GM23248 (cell line): ENCODE results near the gene MSANTD1. TPM values are rescaled to one million over a fixed set of nuclear protein-coding genes. Genes with fewer than 3 reads are reported as not detected.

ENCODE experiments used
- DNase-seq: peaks from one replicate; pipeline ENCODE4 v3.0.0-alpha.2; 2015
- H2AFZ ChIP-seq: fragments of 200-600 bp; sonication (generic); 2 replicates; pipeline ENCODE4 v1.6.1; 2016; ENCODE audit warnings: antibody characterized with exemption
- H3F3A ChIP-seq: fragments of 200-600 bp; sonication (generic); 2 replicates; pipeline ENCODE4 v1.6.1; 2016; ENCODE audit warnings: mild to moderate bottlenecking, antibody characterized with exemption, mixed run types; ENCODE audit not compliant: insufficient read depth
- H3K27ac ChIP-seq: fragments of 200-600 bp; sonication (generic); 2 replicates; pipeline ENCODE4 v1.5.1; 2016; ENCODE audit warnings: mild to moderate bottlenecking
- H3K27me3 ChIP-seq: fragments of 200-600 bp; sonication (generic); replicated peaks from 2 replicates; pipeline ENCODE4 v1.6.1; 2016; ENCODE audit warnings: mild to moderate bottlenecking; ENCODE audit not compliant: insufficient read depth
- H3K36me3 ChIP-seq: fragments of 200-600 bp; sonication (generic); 2 replicates; pipeline ENCODE4 v1.6.1; 2016; ENCODE audit warnings: low read depth, mild to moderate bottlenecking
- H3K4me1 ChIP-seq: fragments of 200-600 bp; sonication (generic); 2 replicates; pipeline ENCODE4 v1.6.1; 2016; ENCODE audit warnings: mild to moderate bottlenecking; ENCODE audit not compliant: insufficient read depth
- H3K4me2 ChIP-seq: fragments of 200-600 bp; sonication (generic); one replicate; pipeline ENCODE4 v1.6.1; 2016; ENCODE audit warnings: mild to moderate bottlenecking; ENCODE audit not compliant: unreplicated experiment
- H3K4me3 ChIP-seq: fragments of 200-600 bp; sonication (generic); 2 replicates; pipeline ENCODE4 v1.5.1; 2016; ENCODE audit warnings: mild to moderate bottlenecking
- H3K79me2 ChIP-seq: fragments of 200-600 bp; sonication (generic); 2 replicates; pipeline ENCODE4 v1.6.1; 2016; ENCODE audit warnings: mild to moderate bottlenecking; ENCODE audit not compliant: insufficient read depth
- H3K9ac ChIP-seq: fragments of 200-600 bp; sonication (generic); 2 replicates; pipeline ENCODE4 v1.6.1; 2016; ENCODE audit warnings: mild to moderate bottlenecking
- H3K9me2 ChIP-seq: fragments of 200-600 bp; sonication (generic); 2 replicates; pipeline ENCODE4 v1.6.1; 2016; ENCODE audit warnings: mixed run types, mild to moderate bottlenecking, moderate library complexity; ENCODE audit not compliant: insufficient read depth
- H3K9me3 ChIP-seq: fragments of 200-600 bp; sonication (generic); one replicate; pipeline ENCODE4 v1.6.1; 2017; ENCODE audit warnings: low read depth
- H4K20me1 ChIP-seq: fragments of 200-600 bp; sonication (generic); 2 replicates; pipeline ENCODE4 v1.6.0; 2016; ENCODE audit not compliant: insufficient read depth
- EZH2 ChIP-seq: fragments of 200-600 bp; sonication (generic); IDR thresholded peaks from 2 replicates; pipeline ENCODE4 v1.6.1; 2018; ENCODE audit warnings: antibody characterized with exemption, mild to moderate bottlenecking; ENCODE audit not compliant: insufficient read depth, poor library complexity, severe bottlenecking
- EZH2phosphoT487 ChIP-seq: fragments of 200-600 bp; sonication (generic); IDR thresholded peaks from 2 replicates; pipeline ENCODE4 v1.6.1; 2018; ENCODE audit warnings: antibody characterized with exemption, moderate library complexity, mild to moderate bottlenecking, low read depth; ENCODE audit not compliant: insufficient read depth
- WGBS, 2 experiments: methylation state at CpG; one replicate each; pipeline ENCODE4 v1.1.6; 2015 to 2017; ENCODE audit warnings: low lambda C conversion rate in 2 of 2, low coverage in 1 of 2; ENCODE audit errors: missing lambda C conversion rate in 2 of 2; 5-methylcytosine and 5-hydroxymethylcytosine counted together
- in situ Hi-C: fragments of 300-500 bp; cut with MboI; formaldehyde crosslinking; loops from 2 replicates; pipeline ENCODE4 v1.15.0; 2020
- polyA plus RNA-seq: library from polyadenylated mRNA; unstranded; fragments of >200 nt; fragmentation: Nextera tagmentation; extraction: Ambion mirVana; gene quantifications from 2 replicates; pipeline ENCODE4 v1.2.1, GENCODE V29; 2016
- total RNA-seq: library from RNA; depleted of rRNA; stranded (reverse); fragments of >200 nt; shearing (Covaris generic); gene quantifications from 2 replicates; pipeline ENCODE4 v1.2.3, GENCODE V29; 2014; rRNA removed

MSANTD1 gene
- total and polyA plus RNA-seq, 2 experiments from 2014 or later = not detected

- Histone ChIP-seq H4K20me1 (no peaks in the 10 kb centered on the region), H3K79me2 (peaks cover 4% of the 10 kb centered on the region; the same call in 1 of the 2 replicates), H3K27ac (no peak overlapping the region), H3K36me3 (no peaks in the 10 kb centered on the region), H3K4me2 (no peak overlapping the region), H3K9me3 (no peaks in the 10 kb centered on the region), H3F3A (no peaks in the 10 kb centered on the region), H3K4me3 (no peak overlapping the region), H3K9ac (no peak overlapping the region), H3K9me2 (no peaks in the 10 kb centered on the region), H3K4me1 (peaks cover 14% of the 10 kb centered on the region; the same call in 1 of the 2 replicates), H2AFZ (no peak overlapping the region), H3K27me3 (no peaks in the 10 kb centered on the region)
- in situ Hi-C loops = no loop called here
- TF ChIP-seq EZH2 (no peak), EZH2phosphoT487 (no peak)
- WGBS, 2 experiments = 57 to 59% methylated on average over 9 of the region's 9 CpGs
- peak; percentile 77 for DNase-seq
Measured at GRCh38 chr4:3305610-3306371, 56.8 kb downstream of the MSANTD1 start.

Other genes with a start within 250 kb of the MSANTD1 start
- gene HTT-AS, start 174.6 kb upstream of the MSANTD1 start, total RNA-seq = not detected in 2 replicates
- gene HTT-AS, start 174.6 kb upstream of the MSANTD1 start, polyA plus RNA-seq = not detected in 2 replicates
- gene HTT, start 174.5 kb upstream of the MSANTD1 start, total RNA-seq = 14.8 and 26.5 TPM in 2 replicates
- gene HTT, start 174.5 kb upstream of the MSANTD1 start, polyA plus RNA-seq = 7.0 and 8.2 TPM in 2 replicates
- gene RGS12, start 43.9 kb downstream of the MSANTD1 start, total RNA-seq = 13.2 and 15.2 TPM in 2 replicates
- gene RGS12, start 43.9 kb downstream of the MSANTD1 start, polyA plus RNA-seq = 9.3 and 10.7 TPM in 2 replicates
- not detected in 2 replicates for gene HGFAC, start 192.8 kb downstream of the MSANTD1 start, total RNA-seq
- gene HGFAC, start 192.8 kb downstream of the MSANTD1 start, polyA plus RNA-seq = not detected in 2 replicates
- not detected in 2 replicates for gene DOK7, start 214.1 kb downstream of the MSANTD1 start, total RNA-seq
- gene DOK7, start 214.1 kb downstream of the MSANTD1 start, polyA plus RNA-seq = 0.24 TPM in 1 of 2 replicates, not detected in the other